ENCODE data around the gene IL22RA2. TPM values are rescaled to one million over a fixed set of nuclear protein-coding genes. Genes with fewer than 3 reads are reported as not detected.
A peak's percentile ranks its signal among the peaks of the same experiment; 100 is the strongest.

Gene IL22RA2
- total and polyA plus RNA-seq, 9 of the 15 experiments (the other 6 are each of a cell fraction or from before 2014, with no cell fraction given), result 0.03 TPM; not detected in 8

DNA sequence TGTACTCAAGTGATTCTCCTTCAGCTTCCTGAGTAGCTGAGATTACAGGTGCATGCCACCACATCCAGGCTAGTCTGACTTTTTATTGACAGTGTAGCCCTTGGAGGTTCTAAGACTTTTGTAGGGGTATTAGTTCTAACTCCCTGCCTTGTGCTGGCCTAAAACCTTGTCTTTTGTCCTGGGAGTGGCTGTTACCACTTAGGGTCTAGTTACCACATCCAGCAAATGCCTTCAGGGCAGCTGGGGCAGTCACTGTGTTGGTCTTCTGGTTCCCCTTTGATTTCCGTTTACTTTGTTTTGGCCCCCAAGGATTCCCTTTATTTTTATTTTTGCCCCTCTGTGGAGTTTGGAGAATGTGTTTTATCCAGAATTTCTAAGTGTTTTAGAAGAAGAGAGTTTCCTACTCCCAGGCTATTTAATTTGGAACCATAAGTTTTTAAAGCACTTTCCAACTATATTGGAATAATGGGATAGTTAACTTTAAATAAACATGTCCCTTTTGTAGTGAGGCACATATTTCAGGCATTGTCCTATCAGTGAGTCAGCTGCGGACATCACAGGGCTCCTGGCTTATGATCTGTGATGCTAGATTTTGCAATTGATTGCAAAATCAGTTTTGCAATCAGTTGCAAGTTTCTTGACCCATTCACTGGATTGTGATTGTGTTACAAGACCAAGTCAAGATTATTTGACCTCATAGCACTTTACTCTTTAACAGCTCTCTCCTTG lies 25.0 kb downstream of the IL22RA2 start:
- WGBS (ENCODE audit: insufficient coverage, low coverage, missing lambda C conversion rate), result 2% methylated on average over 2 of the region's 2 CpGs
- Histone ChIP-seq H3K4me2 (ENCODE audit: insufficient read depth, low read length) (no peak overlapping the region), H3K27me3 (ENCODE audit: control insufficient read depth in 2 of 2, insufficient read depth in 2 of 2, low read length in 2 of 2) (peaks cover 7 to 8% of the 10 kb centered on the region in 2 experiments; a peak in 2 of 5 replicates), H3K4me1 (replicated peaks in 1 of 2; ENCODE audit: control insufficient read depth in 2 of 2, insufficient read depth in 2 of 2, low read length in 2 of 2) (no peaks in the 10 kb centered on the region), H3K9ac (ENCODE audit: insufficient read depth in 1 of 2, low read depth in 2 of 2, low read length in 2 of 2) (no peak overlapping the region), H3K4me3 (no peak overlapping the region), H3K9me3 (replicated peaks; ENCODE audit: control insufficient read depth, insufficient read depth, low read depth, low read length) (no peaks in the 10 kb centered on the region), H3K27ac (ENCODE audit: extremely low read depth, low read depth, low read length) (no peak overlapping the region), H3K36me3 (ENCODE audit: control insufficient read depth, insufficient read depth, low read length) (no peaks in the 10 kb centered on the region), H3K9me1 (ENCODE audit: control insufficient read depth, insufficient read depth, low read length) (no peaks in the 10 kb centered on the region), H4K20me1 (replicated peaks; ENCODE audit: control insufficient read depth, insufficient read depth, low read length) (no peaks in the 10 kb centered on the region), H3K79me2 (ENCODE audit: control insufficient read depth, insufficient read depth, low read length) (no peaks in the 10 kb centered on the region), H2AFZ (ENCODE audit: low read depth, low read length) (no peak overlapping the region)
- ATAC-seq (no peak), FAIRE-seq (no peak), DNase-seq (ENCODE audit: extremely low read depth in 1 of 4, low spot score in 3 of 4) (no peak)
- no TSS peak for BruUV-seq (replicated peaks)
- CTCF ChIA-PET (ENCODE audit: low intra/inter-chr PET ratio), result no interaction called here
- intact Hi-C loops (cut with micrococcal nuclease), result no loop called here
- in situ Hi-C loops (cut with MboI), result no loop called here
- no peak for TF ChIP-seq POLR2H (tag; IDR thresholded peaks at IDR 0.05; ENCODE audit: low read depth)
- no peak for TF ChIP-seq ZC3H4 (CRISPR knock-in tag; IDR thresholded peaks at IDR 0.05; ENCODE audit: borderline replicate concordance)
- TF ChIP-seq, protein P1, sequence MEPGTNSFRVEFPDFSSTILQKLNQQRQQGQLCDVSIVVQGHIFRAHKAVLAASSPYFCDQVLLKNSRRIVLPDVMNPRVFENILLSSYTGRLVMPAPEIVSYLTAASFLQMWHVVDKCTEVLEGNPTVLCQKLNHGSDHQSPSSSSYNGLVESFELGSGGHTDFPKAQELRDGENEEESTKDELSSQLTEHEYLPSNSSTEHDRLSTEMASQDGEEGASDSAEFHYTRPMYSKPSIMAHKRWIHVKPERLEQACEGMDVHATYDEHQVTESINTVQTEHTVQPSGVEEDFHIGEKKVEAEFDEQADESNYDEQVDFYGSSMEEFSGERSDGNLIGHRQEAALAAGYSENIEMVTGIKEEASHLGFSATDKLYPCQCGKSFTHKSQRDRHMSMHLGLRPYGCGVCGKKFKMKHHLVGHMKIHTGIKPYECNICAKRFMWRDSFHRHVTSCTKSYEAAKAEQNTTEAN (CRISPR knock-in tag; IDR thresholded peaks at IDR 0.05), result no peak
- TF ChIP-seq CEBPB (tag; IDR thresholded peaks at IDR 0.05), result 0 out of 2 replicates have a peak, but pooled peaks have one; percentile 35
- no peak for TF ChIP-seq ZBTB2 (IDR thresholded peaks at IDR 0.05)
- TF ChIP-seq CEBPG (CRISPR knock-in tag; IDR thresholded peaks at IDR 0.05), result no peak
- TF ChIP-seq CEBPG (tag; conservative IDR thresholded peaks at IDR 0.05 in 1 of 2, IDR thresholded peaks at IDR 0.05 in 1 of 2), result peak; percentile 62 to 78; a peak in 3 of 4 replicates
- POLR2A ChIA-PET, result no interaction called here

Measured in K562 (cell line).